HG02938 (cell line): ENCODE results near the gene CIDEA.
A peak's percentile ranks its signal among the peaks of the same experiment; 100 is the strongest.

Source experiments
- ATAC-seq: cut with Tn5 transposase; IDR thresholded peaks from one replicate; pipeline ENCODE4 v1.9.1; 2021; ENCODE audit warnings: mild to moderate bottlenecking, moderate library complexity; ENCODE audit not compliant: unreplicated experiment

Gene CIDEA

DNA sequence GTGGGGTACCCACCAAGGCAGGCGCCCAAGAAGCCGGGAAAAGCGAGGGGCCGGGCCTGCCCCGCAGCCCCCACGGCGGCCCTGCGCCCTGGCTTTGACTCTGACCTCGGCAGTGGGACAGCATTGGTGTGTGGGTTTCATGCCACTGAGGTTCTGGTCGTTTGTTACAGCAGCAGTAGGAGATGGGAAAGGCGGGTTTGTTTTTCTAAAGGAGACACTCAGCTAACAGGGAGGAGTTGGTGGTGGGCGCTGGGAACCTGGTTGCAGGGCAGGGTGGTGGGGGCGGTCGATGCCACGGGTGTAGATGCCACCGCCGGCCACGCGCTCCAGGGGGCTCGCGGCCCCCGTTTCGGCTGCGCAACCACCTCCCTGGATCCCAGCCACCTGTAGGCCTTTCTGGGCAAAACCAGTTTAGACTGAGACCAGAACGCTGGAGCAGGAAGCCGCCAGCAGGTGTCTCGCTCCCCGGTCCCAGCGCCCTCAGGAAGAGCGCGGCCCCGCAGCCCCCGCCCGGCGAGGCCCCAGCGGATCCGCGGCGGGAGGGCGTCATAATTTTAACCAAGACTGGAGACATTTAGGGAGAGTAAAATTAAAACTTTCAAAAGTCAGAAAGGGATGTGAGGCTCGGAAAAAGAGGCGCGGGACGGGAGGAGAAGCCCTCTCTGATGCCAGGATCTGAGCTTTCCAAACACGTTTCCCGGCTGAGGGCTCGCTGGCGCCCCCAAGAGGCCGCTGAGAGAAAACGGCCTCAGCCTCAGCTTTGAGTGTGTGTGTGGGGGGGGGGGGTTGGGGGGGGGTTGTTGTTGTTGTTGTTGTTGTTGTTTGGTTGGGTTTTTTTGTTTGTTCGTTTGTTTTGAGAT lies 17.4 kb downstream of the CIDEA start:
- ATAC-seq = peak; percentile 62

DNA sequence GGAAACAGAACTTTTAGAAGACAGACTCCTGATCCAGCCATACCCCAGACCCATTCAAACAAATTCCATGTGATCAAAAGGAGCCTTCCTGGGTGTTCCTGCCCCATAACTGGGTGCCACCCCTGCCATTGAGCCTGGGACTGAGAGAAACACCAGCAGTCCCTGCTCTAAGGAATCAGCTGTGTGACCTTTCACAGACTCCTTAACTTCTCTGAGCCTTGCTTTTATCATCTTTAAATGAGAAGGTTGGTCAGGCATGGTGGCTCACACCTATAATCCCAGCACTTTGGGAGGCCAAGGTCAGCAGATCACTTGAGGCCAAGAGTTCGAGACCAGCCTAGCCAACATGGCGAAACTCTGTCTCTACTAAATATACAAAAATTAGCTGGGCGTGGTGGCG lies 20.6 kb downstream of the CIDEA start:
- no peak for ATAC-seq

DNA sequence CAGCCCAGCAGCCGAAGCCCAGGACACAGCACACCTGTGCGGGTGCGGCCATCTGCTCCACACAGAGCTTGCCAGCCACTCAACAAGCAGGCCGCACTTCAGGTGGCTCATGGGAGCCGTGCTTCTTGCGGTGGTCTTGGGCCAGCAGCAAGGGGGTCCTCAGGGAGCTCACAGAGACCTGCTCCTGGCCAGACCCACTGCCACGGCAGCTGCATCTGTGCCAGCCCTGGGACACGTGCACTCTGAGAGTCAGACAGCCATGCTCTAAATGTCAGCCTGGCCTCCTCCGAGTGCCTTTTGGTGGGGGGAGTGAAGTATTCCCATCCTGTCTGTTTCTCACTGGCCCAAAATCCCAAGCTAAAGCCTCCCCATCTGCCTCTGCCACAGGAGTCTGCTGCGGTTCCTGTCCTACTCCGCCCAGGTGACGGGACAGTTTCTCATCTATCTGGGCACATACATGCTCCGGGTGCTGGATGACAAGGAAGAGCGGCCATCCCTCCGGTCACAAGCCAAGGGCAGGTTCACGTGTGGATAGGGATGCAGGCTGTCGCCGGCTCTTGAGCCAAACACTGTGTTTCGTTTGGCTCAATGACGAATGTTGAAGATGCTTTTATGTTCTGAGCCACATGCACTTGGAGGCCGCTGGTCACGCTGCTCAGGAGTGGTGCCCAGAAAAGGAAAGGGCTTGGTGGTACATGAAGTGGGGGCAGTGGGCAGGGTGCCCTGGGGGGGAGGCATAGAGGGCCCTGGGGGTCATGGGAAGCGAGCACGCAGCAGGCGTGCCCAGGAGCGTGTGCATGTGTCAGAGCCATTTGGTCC lies 22.8 kb downstream of the CIDEA start:
- no peak for ATAC-seq

DNA sequence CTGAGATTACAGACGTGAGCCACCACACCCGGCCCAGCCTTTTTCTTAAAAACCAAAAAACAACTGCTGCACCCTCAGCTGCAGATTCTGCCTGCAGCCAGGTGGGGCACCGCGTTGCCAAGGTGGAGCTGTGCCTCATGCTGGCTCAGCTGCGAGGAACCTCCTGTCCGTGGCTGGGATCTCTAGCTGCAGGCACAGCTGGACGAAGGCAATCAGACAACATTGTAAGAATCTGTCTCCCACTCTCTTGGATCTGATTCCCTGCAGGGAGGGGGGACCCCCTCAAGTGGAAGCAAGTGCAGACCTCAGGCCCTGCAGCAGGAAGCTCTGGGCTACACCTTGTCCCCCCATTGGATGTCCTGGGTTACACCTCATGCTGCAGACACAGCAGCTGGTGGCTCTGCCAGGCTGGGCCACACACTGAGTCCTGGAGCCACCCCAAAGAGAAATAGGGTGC lies 24.1 kb downstream of the CIDEA start:
- no peak for ATAC-seq

DNA sequence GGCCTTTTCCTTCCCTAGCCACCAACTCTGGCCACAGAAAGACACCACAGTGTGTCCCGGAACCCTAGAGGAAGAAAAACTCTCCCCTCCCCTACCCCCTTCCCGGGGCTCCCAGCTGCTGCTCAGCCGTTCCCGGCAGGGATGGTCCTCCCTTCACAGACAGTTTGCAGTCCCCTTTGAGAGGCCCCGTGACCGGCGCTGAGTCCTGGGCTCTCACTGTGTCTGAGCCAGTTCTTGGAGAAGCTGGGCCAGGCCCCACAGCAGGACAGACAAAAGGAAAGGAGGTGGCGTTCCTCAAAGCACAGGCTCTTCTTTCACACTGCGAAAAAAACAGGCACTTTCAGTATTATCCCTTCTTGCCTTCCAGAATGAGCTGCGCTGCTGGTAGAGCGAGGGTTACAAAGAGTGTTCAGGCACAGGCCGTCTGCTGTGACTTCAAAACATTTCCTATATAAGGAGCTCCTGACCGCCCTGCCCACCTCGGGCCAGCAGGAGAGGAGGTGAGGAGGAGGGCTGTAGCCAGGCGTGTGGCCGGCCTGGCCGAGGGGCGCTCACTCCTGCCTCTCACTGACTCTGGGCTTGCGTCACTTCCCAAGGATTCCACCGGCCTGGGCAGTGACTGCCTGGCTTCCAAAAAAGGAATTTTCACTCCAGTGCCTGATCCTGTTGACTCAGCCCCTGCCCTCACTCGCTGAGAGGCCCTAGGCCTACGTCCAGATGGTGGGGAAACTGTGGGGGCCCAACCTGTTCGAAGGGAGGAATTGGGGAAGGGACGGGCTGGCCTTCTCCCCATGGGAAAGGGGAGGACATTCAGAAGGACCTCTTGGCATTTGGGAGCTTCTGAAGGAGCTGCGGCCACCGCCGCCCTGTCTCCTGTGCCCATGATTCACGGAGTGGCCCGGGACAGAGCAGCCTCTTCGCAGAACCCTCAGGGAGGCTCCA lies 24.9 kb downstream of the CIDEA start:
- ATAC-seq = no peak

DNA sequence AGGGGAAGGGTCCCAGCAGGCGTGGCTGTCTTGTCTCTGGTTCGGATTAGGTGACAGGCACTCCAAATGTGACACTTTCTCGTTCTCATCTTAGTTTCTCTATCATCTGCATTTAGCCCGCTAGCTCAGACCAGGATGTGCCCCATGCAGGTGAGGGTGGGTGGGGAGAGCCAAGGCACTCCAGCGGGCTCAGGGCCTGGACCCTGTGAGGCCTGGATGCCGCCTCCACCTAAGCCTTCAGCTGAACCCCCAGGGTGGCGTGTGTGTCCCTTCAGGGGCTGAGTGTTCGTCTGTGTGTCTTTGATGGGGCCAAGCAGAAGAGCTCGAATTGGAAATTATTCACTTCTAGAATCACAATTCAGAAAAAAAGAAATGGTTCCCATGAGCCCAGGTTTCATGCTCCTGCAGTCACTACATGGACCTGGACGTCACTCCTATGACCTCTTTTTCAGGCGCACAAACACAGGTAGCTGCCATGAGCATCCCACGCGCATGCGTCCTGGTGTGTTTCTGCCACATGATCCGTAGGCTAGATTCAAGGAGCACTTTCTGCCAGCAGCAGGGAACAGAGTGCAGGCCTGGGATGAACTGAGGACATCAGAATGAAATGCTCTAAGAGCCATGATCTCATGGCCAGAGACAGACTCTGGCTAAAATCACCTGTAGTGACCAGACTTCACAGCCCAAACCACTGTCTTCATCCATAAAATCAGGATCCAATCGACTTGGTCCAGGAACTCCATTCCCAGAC lies 25.8 kb downstream of the CIDEA start:
- ATAC-seq = no peak

DNA sequence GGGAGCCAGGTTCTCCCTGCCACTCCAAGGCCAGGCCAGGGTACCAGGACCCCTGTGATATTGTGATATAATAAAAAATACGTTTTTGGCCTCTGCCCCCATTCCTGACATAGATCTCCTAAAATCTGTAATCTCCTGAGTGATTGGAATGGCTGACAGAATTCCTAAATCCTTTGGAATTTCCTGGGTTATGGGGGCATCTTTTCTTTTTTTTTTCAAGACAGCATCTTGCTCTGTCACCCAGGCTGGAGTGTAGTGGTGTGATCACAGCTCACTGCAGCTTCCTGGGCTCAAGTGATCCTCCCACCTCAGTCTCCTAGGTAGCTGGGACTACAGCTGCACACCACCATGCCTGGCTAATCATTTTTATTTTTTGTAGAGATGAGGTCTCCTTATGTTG lies 27.7 kb downstream of the CIDEA start:
- no peak for ATAC-seq

DNA sequence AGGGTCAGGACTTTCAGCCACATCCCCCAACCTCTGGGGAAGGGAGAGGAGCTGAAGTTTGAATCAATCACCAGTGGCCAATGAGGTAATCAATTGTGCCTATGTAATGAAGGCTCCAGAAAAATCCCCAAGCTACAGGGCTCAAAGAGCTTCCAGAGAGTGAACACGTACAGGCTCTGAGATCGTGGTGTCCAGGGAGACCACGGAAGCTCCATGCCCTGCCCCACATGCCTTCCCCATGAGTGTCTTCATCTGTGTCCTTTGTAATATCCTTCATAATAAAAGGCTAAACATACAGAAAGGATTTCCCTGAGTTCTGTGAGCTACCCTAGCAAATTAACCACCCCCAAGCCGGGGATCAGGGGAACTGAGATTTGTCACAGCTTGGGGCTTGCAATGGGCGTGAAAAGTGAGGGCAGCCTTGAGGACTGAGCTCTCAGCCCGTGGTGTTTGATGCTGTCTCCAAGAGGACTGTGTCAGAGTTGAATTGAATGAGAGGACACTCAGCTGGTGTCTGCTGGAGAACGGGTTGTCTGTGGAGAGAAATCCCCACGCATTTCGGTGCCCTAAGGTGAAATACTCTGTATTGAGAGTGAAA lies 28.4 kb downstream of the CIDEA start:
- ATAC-seq = no peak

DNA sequence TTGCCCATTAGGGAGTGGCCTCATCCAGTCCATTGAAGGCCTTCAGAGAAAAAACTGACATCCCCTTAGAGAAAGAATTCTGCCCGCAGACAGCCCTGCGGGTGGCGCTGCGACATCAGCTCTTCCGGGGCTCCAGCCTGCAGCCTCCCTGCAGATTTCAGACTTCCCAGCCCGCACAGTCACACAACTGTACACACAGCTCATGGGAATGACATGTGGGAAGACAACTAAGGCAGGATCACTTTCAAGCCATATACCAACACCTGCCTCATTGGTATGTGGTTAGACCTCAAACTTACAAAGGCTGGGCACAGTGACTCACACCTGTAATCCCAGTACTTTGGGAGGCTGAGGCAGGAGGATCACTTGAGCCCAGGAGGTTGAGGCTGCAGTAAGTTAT lies 29.1 kb downstream of the CIDEA start:
- no peak for ATAC-seq

DNA sequence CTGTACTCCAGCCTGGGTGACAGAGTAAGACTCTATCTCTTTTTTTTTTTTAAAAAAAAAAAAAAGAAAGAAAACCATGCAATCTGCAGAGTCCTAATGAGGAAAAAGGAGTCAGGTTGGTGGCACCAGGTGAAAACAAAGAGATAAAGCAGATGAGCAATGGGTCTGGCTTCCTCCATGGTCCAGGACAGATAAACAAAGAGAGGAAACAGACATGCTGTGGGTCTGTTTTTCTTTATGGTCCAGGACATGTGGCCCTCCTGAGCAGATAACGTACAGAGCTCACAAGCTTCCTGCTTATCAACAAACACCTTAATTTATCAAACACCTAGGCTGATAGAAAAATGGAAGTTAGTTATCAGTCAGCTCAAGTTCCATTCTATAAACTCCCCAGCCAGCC lies 29.5 kb downstream of the CIDEA start:
- no peak for ATAC-seq

DNA sequence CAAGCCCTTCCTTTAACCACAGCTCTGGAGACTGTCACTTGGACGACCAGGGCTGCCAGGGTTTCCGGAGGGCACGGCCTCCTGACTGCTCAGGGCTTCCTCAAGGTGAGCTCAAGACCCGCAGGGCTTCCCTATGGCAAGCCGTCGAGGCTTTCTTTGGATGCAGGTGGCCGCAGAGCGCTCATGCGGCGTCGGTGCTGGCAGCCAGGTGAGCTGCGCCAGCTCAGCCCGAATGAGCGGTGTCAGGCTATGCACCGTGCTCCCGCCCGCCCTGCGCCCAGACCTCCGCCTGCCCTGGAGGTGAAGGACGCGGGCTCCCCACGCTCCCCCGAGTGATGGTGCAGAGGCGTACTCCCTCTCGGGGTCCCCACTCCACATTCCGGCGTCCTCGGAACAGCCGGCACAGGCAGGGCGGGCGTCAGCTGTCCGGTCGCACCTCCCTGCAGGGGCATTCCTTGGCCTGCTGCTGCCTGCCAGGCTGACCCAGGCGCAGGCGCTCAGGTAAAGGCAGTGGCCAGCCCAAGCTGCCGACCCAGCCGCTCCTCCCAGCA lies 33.0 kb downstream of the CIDEA start:
- ATAC-seq = no peak

DNA sequence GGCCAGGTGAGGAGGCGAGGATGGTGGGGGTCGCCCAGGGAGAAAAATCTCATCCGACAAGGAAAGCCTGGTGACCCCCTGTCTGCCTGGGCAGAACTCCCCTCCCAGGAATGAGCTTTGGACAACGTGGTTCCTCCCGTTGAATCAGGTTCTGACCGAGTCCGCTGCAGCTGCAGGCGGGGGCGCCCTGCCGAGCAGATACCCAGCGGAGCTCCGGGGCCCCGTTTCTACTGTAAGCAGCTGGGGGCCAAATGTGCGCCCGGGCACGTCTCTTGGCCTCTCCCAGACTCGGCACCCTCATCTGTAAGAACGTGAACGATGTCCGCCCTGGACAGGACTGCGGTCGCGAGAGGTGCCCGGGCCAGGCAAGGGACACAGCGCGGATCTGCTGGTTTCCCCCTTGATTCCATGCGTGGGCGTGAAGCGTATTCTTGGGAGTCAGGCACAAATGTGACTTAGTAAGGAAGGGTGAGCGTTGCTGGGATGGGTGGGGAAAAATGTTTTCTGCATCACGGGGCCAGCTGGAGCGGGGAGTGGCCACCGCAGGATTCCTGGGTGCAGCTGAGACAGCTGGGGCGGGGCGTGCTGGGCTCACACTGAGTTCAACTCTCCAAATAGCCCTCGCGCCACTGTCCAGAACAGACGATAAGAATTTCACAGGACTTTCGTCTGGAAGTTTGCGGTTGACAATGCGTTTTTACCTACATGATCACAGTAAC lies 33.7 kb downstream of the CIDEA start:
- no peak for ATAC-seq

DNA sequence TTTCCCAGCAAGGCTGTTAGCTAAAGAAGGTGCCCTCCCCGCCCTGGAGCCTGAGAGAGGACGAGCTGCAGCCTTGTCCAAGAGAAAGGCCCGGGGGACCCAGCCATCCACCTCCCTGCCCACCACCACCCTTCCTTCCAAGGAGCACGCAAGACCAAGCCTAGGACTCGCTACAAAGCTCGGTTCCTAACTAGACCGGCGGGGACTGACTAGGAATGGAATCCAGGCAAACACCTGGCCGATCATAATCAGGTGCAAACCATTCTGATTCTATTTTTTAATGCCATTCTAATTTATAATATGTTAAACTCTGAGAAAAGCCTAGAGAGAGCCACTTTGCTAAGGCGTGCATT lies 34.2 kb downstream of the CIDEA start:
- no peak for ATAC-seq

DNA sequence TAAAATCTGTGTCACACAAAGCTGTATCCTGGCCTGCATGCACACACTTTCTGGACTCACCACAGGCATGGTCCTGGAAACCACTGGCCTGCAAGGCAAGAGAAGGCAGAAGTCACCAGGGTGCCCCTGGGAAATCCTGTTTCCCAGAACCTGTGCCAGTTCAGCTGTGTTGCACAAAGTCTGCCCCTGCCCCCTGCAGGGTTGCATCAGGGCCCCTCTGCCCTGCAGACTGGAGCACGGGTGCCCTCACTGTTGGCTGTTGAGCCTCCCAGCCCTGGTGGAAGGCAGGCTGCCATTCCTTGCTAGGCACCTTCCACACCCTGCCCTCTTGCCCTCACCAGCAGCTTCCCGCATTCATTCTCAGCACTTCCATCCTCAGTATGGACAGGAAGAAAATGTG lies 35.9 kb downstream of the CIDEA start:
- ATAC-seq = no peak

DNA sequence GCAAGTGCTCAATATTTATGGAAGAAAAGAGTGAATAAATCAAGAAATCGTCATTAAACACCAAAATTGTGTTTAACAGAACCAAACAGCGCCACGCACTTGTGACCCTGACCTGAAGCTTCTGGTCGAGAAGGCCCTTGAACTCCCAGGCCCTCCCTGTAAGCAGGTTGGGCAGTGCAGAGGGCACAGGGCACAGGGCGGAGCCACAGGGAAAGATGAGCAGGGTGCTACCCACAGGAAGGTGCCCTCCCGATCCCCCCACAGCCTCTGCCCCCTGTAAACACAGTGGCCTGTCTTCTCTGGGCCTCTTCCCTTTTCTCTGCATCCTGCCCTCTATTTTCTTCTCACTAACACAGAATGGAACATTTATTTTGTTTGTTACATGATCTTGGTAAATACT lies 37.0 kb downstream of the CIDEA start:
- no peak for ATAC-seq

DNA sequence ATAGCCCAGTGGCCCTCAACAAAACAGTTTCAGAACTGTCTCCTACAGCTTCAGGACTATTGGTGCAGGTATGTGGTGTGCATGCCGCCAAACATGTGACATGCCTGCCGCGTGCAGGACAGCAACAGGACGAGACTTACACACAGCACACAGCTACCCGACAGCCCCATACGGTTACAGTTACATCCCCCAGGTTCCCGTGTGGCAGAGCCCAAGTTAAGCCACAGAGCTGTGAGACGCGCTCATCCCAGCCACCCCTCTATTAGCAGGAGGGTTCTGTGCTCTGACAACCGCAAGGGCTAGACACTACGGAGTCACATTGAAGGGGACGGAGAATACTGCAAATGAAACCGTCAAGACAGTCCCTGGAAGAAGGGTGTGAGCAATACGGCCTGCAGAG lies 37.5 kb downstream of the CIDEA start:
- ATAC-seq = no peak

DNA sequence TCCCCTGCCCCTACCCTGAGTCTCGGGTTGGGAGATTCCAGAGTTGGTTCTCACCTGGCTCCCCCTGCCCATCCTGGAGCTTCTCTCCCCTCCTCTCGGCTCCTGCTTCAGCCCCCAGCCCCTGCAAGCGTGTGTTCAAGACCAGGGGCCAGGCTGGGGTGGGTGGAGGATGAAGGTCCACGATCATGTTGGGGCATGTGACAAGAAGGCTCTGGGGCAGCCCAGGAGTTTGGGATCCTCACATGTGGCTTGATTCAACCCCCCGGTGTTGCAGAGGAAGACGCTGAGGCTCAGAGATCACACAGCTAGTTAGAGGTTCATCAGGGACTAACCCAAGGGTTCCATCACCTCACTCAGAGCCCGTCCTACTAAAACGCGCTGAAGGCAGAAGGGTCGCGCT lies 39.7 kb downstream of the CIDEA start:
- no peak for ATAC-seq

DNA sequence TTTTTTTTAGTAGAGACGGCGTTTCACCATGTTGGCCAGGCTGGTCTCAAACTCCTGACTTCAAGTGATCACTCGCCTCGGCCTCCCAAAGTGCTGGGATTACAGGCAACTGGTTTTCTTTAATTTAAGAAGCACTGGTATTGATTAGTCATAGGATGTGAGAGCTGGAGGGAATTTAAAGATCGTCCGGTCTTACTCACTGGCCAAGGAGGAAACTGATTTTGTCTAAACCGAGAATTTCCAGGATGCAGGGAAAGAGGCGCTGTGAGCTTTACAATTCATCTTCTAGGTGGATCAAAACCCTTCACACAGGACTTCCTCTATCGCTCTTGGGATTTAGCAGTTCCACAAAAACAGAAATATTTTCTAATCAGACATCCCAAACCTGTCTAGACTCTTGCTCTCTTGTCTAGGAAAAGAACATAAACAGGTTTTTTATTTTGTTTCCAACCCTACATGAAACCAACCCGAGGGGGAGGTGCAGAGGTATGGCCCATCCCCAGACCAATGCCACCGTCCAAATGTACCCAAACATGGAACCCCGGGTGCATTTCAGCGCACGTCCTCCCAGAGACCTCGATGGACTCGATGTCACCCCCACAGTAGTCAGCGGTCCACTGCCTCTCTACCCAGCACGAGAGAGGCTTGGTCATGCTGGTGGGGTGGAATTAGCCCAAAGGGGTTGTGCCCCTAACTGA lies 41.4 kb downstream of the CIDEA start:
- ATAC-seq = no peak

DNA sequence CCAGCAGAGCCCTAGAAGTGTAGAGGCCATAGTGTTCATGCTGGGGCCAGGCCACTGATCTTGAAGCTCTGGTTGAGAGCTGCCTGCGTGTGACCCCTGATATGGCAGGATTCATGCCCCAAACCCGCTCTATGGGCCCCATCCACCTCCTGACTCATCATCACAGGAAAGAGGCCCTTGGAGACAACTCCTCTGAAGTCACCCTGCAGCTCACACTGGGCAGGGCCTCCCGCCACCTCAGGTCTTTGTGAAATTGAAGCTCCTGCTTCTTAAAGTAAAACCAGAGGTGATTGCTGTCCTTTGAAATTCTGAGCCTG lies 41.9 kb downstream of the CIDEA start:
- ATAC-seq = no peak
